IMR-90 (cell line): ENCODE measurements around the gene GIPR. TPM values are rescaled to one million over a fixed set of nuclear protein-coding genes. Genes with fewer than 3 reads are reported as not detected.

Experiments used
- CHD1 ChIP-seq: IDR thresholded peaks from 2 replicates; pipeline ENCODE4 v1.6.1; 2012; ENCODE audit warnings: low read depth, low read length, improper control_type of control experiment
- FOS ChIP-seq: fragments of 150-350 bp; IDR thresholded peaks from 2 replicates; pipeline ENCODE4 v1.6.1; 2016; ENCODE audit warnings: low read depth, low read length
- NFE2L2 ChIP-seq: fragments of 150-350 bp; IDR thresholded peaks from 2 replicates; pipeline ENCODE4 v1.6.1; 2016; ENCODE audit warnings: low read depth, mild to moderate bottlenecking, low read length
- polyA plus RNA-seq, 3 experiments: library from polyadenylated mRNA; depleted of rRNA; stranded (reverse); fragments of >200 nt; gene quantifications; 2 replicates each; pipeline ENCODE4 v1.2.3, GENCODE V29; 2012; ENCODE audit warnings: low replicate concordance in 1 of 3
- total RNA-seq: library from RNA; depleted of rRNA; stranded (reverse); fragments of >200 nt; gene quantifications from 2 replicates; pipeline ENCODE4 v1.2.3, GENCODE V29; 2012

The GIPR gene
- total and polyA plus RNA-seq, 2 of the 4 experiments (the other 2 are of a cell fraction), result 0.18 to 1.2 TPM

DNA sequence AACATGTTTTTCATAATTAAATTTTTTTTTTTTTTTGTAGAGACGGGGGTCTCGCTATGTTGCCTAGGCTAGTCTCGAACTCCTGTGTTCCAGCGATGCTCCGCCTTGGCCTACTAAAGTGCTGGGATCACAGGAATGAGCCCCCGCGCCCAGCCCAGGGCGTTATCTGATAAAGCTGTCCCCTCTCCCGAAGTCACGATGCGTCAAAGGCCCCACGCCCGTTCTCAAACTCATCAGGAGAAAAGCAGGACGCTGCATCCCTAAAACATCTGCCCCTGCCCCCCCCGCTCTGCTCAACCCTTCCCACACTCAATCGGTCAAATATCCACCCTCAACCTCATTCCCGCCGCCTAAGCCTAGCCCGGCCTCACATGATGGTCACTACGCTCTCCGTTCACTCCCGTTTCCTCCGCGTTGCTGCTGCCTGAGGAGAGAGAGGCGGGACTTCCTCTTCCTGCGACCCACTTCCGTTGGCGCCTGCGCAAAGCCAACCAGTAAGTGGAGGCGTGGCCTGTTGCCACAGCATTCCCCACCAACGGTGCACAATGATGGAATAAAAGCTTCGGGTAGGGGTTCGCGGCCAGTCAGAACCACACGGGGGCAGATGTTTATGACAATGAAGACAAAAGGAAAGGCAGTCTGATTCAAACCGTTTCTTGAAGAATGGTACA, 23.6 kb downstream of the GIPR start, which contains the start of gene SNRPD2 (continued):
- no peak for TF ChIP-seq FOS
- no peak for TF ChIP-seq CHD1
- no peak for TF ChIP-seq NFE2L2
